GM19324 (cell line): ENCODE data around the gene WNT9B.

Experiments used
- ATAC-seq: cut with Tn5 transposase; IDR thresholded peaks from one replicate; pipeline ENCODE4 v1.9.1; 2021; ENCODE audit warnings: mild to moderate bottlenecking, moderate library complexity; ENCODE audit not compliant: unreplicated experiment, low FRiP score

Gene WNT9B, protein sequence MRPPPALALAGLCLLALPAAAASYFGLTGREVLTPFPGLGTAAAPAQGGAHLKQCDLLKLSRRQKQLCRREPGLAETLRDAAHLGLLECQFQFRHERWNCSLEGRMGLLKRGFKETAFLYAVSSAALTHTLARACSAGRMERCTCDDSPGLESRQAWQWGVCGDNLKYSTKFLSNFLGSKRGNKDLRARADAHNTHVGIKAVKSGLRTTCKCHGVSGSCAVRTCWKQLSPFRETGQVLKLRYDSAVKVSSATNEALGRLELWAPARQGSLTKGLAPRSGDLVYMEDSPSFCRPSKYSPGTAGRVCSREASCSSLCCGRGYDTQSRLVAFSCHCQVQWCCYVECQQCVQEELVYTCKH

DNA sequence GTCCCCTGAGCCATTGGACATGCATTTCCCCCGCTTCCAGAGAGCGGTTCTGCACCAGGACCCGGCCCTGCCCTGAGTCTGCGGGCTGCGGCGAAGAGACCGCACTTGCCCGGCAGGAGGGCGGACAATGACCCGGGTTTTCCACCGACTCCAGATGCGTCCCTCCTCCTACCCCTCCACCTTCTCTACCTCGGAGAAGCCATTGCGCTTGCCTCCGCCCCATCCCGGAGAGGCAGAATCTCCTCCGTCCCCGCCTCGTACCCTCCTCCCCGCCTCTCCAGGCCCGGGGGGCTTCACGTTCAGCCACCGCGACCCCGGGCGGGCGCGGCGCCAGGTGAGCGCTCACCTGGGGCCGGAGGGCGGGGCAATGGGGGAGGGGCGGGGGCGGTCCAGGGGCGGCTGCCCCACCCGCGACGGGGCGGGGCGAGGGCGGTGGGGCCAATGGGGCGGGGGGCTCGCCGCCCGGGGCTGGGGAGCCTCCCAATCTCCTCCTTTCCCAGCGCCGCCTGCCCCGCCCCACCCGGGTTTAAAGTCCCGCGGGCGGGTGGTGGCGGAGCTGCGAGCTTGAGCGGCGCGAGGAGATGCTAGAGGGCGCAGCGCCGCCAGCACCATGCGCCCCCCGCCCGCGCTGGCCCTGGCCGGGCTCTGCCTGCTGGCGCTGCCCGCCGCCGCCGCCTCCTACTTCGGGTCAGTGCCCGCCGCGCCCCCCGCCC lies at the start of gene WNT9B:
Gene WNT9B, plus strand, starts transcription at position 555 of the 713 bp plus-strand sequence. Its CDS starts 56 bp downstream, at position 611.
- ATAC-seq = no peak

DNA sequence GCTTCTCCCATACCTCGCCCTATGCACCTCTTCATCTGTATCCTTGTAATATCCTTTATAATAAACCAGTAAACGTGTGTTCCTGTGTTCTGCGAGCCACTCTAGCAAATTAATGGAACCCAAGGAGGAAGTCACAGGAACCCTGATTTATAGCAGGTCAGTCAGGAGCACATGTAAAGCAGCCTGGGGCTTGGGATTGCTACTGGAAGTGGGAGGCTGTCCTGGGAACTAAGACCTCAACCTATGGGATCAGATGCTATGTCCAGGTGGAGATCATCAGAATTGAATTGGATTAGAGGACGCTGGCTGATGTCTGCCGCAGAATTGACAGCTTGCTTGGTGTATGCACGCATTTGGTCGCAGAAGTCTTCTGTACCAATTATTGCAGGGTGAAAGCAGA lies 48.6 kb upstream of the WNT9B start:
- ATAC-seq = no peak

DNA sequence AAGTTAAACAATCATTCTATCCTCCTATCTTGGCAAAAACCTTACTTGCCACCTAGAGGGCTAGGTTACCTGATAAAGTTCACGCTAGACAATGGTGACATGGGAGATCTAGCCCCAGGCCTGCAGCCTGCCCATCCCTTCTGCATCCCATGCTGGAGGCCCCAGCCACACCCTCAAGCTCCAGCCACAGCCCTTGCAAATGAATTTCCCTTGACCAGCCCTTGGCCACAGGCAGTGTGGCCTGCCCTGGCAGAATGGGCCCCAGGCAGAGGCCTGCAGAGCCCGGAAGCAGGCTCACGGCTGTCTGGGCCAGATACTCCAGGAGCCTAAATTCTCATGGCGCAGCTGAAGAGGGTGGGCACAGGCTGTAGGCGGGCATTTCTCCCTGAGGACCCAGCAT lies 47.8 kb upstream of the WNT9B start:
- ATAC-seq = no peak

DNA sequence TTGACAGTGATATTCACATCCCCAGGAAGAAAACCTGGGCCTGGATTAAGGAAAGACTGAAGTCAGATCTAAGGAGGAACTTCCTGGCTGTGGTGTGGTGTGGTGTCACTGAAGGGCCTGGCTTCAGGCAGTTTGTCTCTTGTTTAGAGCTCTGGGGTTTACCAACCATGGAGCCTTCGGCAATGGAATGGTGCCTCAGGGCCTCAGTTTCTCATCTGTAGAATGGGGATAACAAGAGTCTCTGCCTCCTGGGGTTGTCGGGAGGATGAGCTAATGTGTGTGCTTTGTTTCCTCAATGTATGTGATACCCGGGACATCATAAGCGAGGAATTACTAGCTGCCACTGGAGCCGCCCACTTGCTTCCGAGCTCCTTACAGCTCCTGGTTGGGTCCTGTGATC lies 45.6 kb upstream of the WNT9B start:
- no peak for ATAC-seq

DNA sequence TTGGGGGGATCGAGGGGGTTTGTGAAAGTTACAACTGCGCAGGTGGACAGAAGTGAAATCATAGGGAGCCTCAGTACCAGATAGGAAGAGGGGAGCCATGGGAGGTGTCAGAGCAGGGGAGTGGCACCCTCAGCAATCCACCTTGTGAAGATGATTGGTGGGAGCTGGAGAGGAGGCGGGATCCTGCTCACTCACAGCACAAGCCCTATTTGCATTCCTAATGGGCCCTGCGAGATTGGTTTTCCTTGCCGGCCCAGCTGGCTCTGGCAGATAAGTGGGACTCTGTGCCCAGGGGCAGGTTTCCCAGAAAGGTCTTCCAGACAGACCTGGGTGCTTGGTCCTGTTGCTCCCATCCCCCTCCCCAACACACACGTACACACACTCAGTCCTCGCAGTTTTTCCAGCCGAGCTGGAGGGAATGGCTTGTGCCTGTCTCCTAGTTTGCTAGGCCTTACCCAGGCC lies 42.2 kb upstream of the WNT9B start:
- no peak for ATAC-seq

DNA sequence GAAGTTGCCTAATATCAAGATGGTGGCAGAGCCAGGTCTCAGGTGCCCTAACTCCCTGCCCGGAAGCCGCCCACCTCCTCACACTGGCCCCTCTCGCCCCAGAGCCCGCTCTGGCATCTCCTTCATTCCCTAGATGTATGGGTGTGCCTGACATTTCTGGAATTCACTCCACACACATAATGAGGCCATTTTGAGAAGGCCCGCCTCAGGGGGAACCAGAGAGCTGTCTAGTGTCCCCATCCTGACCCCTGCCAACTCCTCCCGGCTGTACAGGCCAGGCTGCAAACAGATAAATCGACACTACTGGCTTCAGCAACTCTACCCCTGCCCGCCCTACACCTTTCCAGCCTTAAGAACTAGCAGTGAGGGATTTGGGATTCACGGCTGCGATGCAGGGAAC lies 40.5 kb upstream of the WNT9B start:
- ATAC-seq = no peak

DNA sequence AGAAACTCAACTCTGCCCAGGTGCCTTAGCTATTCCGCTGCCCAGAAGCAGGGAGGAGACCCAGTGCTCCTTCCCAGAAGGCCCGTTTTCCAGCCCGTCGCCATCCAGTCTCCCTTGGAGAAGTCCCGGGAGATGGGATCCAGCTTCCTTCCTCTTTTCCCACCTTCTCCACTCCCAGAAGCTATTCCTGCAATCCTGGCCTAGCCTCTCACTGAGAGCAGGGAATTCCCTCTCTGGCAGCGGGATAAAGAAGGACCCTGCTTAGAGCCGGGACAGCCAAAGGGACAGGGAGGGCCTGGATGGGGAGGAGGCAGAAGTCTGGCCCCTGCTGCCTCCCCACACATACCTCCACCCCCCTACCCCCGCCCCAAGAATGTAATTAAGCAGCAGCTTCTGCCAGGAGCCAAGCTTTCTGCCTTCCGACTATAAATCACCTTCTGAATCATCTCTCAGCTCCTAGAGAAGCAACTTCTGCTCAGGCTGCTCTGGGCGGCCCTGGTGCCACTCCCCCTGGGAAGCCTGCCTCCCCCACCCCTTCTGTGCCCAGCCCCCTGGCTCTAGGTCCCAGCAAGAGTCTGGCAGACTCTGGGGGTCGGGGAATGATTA lies 39.3 kb upstream of the WNT9B start:
- ATAC-seq = no peak

DNA sequence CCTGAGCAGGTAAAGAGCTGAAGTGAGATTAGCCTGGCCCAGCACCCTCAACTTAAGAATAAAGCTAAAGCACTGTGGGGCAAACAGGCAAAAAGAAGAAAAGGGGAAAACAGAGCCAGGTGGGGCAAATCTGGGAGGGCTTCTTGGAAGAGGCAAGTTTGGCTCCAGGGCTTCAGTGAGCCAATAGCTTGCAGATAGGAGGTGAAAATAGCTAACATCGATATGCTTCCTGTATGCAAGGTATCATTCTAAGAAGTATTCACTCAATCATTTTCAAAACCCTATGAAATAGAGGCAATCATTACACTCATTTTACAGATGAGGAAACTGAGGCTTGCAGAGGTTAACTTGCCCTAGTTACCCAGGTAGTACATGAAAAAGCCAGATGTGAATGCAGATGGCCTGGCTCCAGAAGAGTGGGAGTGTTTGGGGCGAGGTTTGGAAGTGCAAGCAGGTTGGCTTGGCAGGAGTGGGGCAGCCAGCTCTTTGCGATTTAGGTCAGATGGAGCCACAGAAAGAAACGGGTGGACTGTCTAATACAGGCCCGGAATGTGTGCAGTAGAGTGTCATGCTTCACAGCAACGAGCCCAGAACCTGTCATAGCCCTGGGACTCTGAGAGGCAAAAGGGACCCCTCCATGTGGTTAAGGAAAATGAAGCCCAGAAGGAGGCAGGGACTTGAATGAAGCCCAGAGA lies 38.6 kb upstream of the WNT9B start:
- no peak for ATAC-seq

DNA sequence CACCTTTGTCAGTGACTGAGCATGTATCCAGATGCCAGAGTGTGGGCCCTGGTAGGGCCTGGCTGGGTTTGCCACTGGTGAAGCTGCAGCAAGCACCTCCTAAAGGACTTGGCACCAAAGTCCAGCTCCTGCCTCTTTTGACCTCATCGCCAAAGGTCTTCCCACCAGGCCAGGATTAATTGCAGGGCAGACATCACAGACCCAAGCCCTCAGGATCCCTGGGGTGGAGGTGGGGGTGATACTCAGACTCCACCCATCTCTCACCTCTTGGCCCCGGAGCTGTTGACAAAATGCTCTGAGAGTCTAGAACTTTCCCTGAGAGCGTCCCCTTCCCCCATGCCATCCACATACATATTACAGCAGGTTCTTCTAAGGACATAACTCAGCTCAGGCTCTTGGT lies 37.5 kb upstream of the WNT9B start:
- no peak for ATAC-seq

DNA sequence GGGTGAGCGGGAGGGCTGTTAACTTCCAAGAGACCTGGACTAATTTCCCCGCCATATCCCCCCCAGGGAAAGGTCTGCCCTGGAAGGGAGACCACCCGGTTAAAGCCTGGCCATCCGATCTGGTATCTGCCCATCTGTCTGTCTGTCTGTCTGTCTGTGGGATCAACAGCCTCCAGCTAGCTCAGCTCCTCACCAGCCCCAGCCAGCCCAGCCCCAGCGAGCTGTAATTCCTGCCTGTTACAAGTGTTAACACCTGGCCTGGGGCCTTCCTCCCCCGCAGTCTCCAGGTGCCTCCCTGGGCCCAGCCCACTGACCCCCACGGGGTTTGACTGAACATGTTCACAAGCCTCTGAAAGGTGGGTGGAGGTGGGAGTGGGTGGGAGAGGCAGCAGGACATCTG lies 36.9 kb upstream of the WNT9B start:
- ATAC-seq = no peak

DNA sequence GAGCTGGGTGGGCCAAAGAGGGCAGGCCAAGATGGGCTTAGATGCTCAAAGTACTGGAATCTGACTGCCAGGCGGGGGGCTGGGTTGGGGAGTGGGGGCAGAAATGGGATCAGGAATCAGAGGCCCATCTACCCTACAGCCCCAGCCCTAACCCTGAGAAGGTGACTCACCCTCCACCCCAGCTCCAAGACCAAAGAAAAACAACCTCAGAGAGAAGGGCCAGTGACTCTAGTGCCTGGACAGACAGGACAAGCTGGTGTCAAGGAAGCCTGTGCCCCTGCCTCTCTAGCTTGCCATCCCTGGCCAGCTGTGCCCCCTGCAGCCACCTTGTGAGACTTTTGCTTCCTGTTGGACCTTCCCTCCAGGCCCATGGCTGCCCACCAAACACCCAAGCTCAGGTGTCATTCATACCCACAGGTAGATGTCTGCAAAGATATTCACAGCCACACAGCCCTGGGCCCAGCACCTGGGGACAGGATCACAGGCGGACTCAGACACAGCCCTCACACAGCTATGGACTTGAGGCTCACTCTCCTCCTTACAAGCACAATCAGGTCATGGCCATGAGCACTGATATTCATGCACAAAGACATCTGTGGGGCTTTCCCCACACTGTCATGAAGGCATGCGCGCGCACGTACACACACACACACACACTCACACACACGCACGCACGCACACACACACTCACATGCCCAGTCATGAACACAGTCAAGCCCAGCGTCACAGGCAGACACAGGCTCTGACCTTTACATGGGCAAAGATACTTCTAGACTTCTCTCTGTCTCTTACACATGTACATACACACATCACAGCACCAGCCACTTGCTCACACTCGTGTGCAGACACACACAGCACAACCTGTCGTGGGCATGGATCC lies 35.7 kb upstream of the WNT9B start:
- ATAC-seq = no peak

DNA sequence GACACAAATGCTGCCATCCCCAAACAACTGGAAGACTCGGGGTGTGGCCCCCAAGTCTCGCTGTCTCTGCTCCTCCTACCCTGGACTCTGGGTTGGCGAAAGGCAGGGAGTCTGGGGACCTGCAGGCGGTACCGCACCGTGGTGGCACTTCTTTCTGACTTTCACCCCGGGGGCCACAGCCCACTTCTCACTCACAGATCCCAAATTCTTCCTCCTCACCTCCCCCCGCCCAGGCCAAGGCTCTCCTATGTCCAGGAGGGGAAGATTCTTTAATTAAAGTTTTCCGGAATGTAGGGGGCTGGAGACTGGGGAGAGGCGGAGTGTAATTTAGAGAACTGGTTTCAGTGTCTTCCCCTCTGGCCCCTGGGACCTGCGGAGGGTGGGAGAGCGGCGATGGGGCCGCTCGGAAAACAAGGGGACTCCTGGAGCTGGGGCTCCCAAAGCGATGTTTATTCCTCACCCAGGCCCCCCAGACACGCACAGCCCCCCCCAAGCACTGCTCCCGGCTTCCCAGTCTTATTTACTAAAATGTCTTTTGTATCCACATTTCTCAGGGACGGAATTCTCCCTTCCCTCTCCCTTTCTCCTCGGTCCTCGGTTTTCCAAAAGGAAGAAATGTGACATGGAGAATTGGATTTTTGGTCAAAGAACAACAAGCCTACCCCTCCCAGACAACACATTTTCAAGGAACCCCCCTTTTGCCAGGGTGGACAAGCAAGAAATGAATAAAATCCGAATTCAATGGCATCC lies 34.1 kb upstream of the WNT9B start:
- ATAC-seq = no peak

DNA sequence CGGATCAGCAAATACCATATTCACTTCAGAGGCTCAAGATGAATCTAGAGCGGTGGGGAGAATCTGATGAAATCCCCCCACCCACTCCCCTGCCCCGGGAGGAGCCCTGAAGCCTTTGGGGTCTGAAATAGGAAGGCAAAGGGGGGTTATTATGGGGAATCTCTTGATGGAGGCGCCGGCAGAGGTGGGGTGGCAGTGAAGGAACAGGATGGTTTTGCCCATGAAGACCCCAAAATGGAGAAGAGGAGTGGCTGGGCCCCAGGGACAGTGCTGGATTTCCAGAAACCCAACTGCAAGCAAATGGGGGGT lies 33.5 kb upstream of the WNT9B start:
- ATAC-seq = no peak

DNA sequence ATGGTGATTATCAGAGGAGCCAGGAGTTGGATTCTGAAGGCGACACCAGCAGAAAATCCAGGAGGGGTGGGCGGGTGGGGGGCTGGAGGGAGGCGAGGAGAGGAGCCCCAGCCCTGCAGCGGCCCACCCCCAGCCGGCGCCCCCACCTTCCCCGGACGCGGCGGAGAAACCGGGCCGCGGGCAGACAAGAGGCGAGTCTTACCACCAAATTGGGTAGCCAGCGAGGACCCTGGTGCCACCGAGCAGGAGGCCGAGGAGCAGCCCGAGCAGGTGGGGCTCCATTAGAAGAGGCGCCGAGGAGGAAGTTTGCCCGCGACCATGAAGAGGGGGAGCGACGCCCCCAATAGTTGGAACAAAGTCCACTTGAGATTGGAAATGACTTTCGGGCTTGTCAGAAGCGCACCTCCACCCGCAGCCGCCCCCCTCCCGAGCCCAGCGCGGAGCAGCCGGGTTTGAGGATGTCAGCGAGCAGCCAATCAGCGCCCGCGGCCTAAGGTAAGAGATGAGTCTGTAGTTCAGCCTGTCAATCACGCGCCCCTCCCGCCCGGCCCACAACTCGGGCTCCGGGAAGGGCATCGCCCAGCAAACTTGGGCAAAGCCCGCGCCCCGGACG lies 33.0 kb upstream of the WNT9B start, which contains the start of gene WNT3:
Gene WNT3, minus strand, starts transcription at position 377 of the 613 bp plus-strand sequence. Its CDS starts 95 bp downstream, at position 282.
- no peak for ATAC-seq

DNA sequence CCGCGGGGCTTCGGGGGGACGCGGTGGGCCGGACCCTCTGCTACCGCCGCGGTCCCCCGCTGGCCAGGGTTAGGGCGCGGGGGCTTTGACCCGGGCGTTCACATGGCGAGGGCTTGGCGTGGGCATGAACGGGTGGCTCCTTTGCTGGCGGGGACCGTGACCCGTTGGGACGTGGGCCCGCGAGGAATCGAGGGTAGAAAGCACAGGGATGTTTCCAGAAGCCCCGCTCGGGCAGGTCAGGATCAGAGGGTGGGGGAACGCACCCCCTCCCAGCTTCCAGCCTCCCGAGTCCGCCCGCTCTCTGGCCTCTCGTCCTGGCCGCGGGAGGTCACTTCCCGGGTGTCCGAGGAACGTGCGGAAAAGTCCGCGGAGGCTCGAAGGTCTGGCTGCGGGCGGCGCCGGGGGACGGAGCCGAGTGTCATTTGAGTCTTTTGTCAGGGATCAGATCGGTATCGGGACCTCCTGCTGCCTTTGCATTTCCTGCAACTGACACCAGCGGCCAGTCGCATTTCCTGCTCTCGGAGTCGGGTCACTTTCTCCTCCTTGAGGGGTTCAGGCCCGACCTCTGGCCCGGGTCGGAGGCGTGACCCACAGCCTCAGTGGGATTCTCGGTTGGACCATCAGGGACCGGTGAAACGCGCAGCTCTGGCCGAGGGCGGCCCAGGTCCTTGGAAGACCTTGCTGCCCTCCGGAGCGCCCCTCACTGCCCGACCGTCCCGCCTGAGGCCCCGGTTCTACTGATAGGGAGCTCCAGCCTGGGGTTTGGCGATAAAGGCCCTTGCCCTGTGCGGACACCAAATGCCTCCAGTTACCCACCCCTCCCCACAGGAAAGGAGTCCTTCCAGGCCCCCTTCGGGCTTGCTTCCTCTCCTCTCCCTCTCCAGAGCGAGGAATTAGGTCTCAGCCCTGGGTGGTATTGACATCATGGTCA lies 32.2 kb upstream of the WNT9B start:
- no peak for ATAC-seq

DNA sequence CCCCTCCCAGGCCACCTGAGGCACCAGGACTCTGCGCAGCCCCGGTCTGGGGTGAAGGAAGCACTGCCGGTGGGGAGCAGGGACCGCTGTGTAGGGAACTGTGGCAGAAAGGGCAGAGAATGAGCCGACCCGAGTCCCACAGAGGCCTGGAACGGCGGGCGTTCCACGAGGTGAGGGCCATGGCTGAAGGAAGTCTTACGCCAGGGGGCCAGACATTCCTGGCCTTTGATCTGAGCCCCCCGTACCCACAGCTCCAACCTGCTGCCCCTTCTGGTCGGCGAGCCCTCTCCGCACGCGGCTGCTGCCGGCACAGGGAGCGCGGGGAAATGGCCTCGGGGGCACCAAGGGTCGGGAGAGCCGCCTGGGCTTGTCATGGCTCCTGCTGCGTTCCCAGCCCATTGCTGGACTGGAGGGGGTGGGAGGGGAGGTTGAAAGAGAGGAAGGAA lies 31.5 kb upstream of the WNT9B start:
- no peak for ATAC-seq

DNA sequence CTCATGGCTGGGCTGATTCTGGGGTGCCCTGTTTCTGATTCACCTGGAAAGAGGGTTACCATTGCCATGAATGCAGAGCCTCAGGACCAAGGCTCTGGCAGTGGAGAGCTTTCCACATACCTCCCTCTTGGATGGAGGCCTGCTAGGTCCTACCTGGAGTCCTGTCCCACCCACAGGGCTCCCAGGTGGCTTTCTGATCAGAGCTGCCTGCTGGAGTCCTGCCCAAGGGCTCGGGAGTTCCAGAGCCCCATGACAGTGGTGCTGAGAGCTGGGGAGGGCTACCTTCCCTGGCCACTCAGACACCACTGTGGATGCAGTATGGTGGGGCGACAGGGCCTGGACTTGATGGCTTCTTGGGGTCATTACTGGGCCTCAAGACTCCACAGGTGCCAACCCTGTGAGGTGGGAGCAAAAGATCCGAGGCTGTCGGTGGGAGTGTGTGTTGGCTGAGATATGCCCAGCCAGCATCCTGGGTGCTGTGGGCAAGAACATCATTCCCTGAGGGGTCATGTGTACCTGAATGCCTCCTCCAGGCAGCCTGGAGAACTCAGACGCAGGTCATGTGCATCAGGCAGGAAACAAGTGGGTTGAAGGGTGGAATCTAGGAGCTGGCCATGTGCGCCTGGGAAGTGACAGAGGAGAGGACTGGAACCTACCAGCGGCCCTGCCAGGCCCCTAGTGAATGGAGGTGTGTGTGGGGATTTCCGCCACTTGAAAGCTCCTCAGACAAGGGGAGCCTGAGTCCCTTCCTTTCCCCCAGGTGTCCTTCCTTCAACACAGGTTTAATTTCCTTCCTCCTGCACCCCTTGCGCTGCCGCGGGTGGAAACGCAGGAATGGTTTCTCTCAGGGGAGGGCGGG lies 30.6 kb upstream of the WNT9B start:
- ATAC-seq = no peak
